Caco-2 (cell line): Measurements from ENCODE around the gene ATP2C2. TPM values are rescaled to one million over a fixed set of nuclear protein-coding genes. Genes with fewer than 3 reads are reported as not detected.

ENCODE experiments used
- BruUV-seq: library from RNA; stranded (reverse); fragments of 400-500 nt; replicated peaks from 2 replicates; lab custom pipeline; 2021; lab: Mats Ljungman, UMichigan
- CTCF ChIA-PET: fragments of 300-600 bp; sonication (Branson Sonifier 250); formaldehyde crosslinking; loops from one replicate; lab custom pipeline; 2022; ENCODE audit warnings: antibody characterized with exemption; lab: Charles Lee
- POLR2A ChIA-PET: fragments of 300-600 bp; sonication (Branson Sonifier 250); formaldehyde crosslinking; loops from one replicate; lab custom pipeline; 2022; ENCODE audit warnings: antibody characterized with exemption; lab: Charles Lee
- DNase-seq, 2 experiments: peaks; one replicate each; pipeline versions ENCODE4 v3.0.0 to v3.0.0-alpha.2; 2020 to 2022
- H3K27me3 ChIP-seq: replicated peaks from 2 replicates; pipeline ENCODE4 v1.6.0; 2011; ENCODE audit warnings: low read length; ENCODE audit not compliant: control insufficient read depth, insufficient read depth
- H3K36me3 ChIP-seq: 2 replicates; pipeline ENCODE4 v1.5.1; 2011; ENCODE audit warnings: low read length; ENCODE audit not compliant: control insufficient read depth, insufficient read depth
- H3K4me1 ChIP-seq: fragments of 250-450 bp; sonication (Bioruptor Pico); 2 replicates; pipeline ENCODE4 v1.5.1; 2020; ENCODE audit warnings: mild to moderate bottlenecking
- H3K4me3 ChIP-seq: 2 replicates; pipeline ENCODE4 v1.5.1; 2011; ENCODE audit warnings: low read depth, mild to moderate bottlenecking, control low read depth, low read length
- H3K9me3 ChIP-seq: fragments of 250-450 bp; sonication (Bioruptor Pico); 2 replicates; pipeline ENCODE4 v1.5.1; 2020; ENCODE audit warnings: mild to moderate bottlenecking, moderate library complexity
- H3K27ac Mint-ChIP-seq: one replicate; pipeline ENCODE4 v1.8.0; 2022; ENCODE audit warnings: mixed read lengths; ENCODE audit not compliant: unreplicated experiment
- H3K27me3 Mint-ChIP-seq: one replicate; pipeline ENCODE4 v1.8.0; 2022; ENCODE audit warnings: mixed read lengths; ENCODE audit not compliant: insufficient read depth, unreplicated experiment
- H3K36me3 Mint-ChIP-seq: one replicate; pipeline ENCODE4 v1.8.0; 2022; ENCODE audit warnings: mild to moderate bottlenecking, mixed read lengths; ENCODE audit not compliant: insufficient read depth, unreplicated experiment
- H3K4me1 Mint-ChIP-seq: one replicate; pipeline ENCODE4 v1.8.0; 2022; ENCODE audit warnings: low read depth, mixed read lengths; ENCODE audit not compliant: unreplicated experiment
- H3K4me3 Mint-ChIP-seq: one replicate; pipeline ENCODE4 v1.8.0; 2022; ENCODE audit warnings: mild to moderate bottlenecking, moderate library complexity, mixed read lengths; ENCODE audit not compliant: unreplicated experiment
- H3K9me3 Mint-ChIP-seq: one replicate; pipeline ENCODE4 v1.8.0; 2022; ENCODE audit warnings: mixed read lengths; ENCODE audit not compliant: unreplicated experiment
- CTCF ChIP-seq, 2 experiments: fragments of 200-600 bp in 1 of 2; IDR thresholded peaks; 1 replicate in 1 of 2; 2 replicates in 1 of 2; pipeline versions ENCODE4 v1.5.1 to v1.8.0; 2011 to 2022; ENCODE audit warnings: antibody characterized with exemption in 1 of 2, control low read depth in 1 of 2, inconsistent platforms in 1 of 2, low read depth in 1 of 2, low read length in 1 of 2, mild to moderate bottlenecking in 1 of 2, moderate library complexity in 1 of 2; ENCODE audit not compliant: insufficient read depth in 1 of 2, severe bottlenecking in 1 of 2, unreplicated experiment in 1 of 2
- intact Hi-C: fragments of 100-400 bp; cut with micrococcal nuclease; formaldehyde crosslinking; loops from one replicate; pipeline ENCODE4 v1.10.0; 2022; ENCODE audit not compliant: unreplicated experiment
- total RNA-seq: library from RNA; stranded (reverse); gene quantifications from 2 replicates; pipeline ENCODE4 v1.2.3, GENCODE V29; 2022

ATP2C2 gene
- total RNA-seq, 1 experiment from 2014 or later = 47.0 TPM

DNA sequence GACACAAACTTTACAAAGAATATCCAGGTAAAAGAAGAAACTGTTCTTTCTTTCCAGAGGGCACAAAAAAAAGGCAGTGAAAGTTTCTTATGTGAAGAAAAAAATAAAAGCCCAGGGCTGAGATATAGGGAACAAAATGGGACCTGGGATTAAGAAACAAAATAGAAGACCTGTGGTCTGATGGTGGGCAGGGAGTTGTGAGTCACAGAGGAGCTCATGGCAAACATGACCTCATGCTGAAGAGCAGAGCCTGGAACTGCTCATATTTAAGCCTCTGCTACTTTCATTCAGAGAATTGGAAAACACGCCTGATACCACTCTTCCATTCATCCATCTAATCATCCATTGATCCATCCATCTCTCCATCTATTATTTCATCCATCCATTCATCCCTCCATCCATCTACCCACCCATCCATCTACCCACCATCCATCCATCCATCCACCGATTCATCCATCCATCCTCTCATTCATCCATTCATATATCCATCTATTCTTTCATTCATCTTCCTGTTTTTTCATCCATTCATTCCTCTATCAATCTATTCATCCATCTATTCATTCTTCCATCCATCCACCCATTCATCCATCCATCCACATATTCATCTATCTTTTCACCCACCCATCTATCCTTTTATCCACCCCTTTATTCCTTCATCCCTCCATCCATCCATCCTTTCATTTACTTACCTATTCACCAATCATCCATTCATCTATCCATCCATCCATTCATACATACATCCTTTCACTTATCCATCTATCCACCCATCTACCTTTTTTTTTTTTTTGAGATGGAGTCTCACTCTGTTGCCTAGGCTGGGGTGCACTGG is 43.7 kb upstream of the ATP2C2 start:
- Histone ChIP-seq H3K4me3 (no peak overlapping the region), H3K4me1 (no peaks in the 10 kb centered on the region), H3K27me3 (no peaks in the 10 kb centered on the region; the same call in 1 of the 2 replicates), H3K9me3 (no peaks in the 10 kb centered on the region; the same call in 1 of the 2 replicates), H3K36me3 (no peaks in the 10 kb centered on the region)
- Mint-ChIP-seq H3K4me3 (no peak overlapping the region), H3K36me3 (no peaks in the 10 kb centered on the region), H3K27me3 (no peaks in the 10 kb centered on the region), H3K4me1 (no peaks in the 10 kb centered on the region), H3K27ac (no peak overlapping the region), H3K9me3 (no peaks in the 10 kb centered on the region)
- CTCF ChIA-PET = no interaction called here
- intact Hi-C loops = no loop called here
- POLR2A ChIA-PET = no interaction called here
- no peak for DNase-seq
- BruUV-seq = no TSS peak
- no peak for TF ChIP-seq CTCF (IDR thresholded peaks at IDR 0.05; ENCODE audit: insufficient read depth in 1 of 2, low read depth in 1 of 2, low read length in 1 of 2, severe bottlenecking in 1 of 2, unreplicated experiment in 1 of 2)

DNA sequence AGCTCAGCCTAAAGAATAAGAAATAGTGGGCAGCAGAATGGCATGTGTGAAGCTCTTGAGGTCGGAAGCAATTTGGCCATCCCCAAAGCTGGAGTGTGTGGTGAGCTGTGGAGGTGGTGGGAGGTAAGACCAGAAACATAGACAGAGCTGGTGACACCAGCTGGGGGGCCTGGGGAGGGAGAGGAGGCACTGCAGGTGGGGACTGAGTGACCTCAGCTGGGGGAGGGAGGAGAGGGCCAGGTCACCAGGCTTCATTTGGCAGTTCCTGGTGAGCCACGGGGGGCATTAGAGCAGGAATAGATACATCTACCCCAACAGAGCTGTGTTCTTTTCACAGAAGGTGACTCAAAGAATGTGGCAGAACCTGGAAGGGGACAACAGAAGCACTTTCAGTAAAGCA is 41.8 kb upstream of the ATP2C2 start:
- H3K27ac Mint-ChIP-seq = no peak overlapping the region
- BruUV-seq = no TSS peak
- H3K9me3 Mint-ChIP-seq = no peaks in the 10 kb centered on the region
- TF ChIP-seq CTCF (IDR thresholded peaks at IDR 0.05; ENCODE audit: insufficient read depth in 1 of 2, low read depth in 1 of 2, low read length in 1 of 2, severe bottlenecking in 1 of 2, unreplicated experiment in 1 of 2) = no peak
- no peak overlapping the region for H3K4me3 ChIP-seq
- H3K4me1 Mint-ChIP-seq = no peaks in the 10 kb centered on the region
- H3K27me3 Mint-ChIP-seq = no peaks in the 10 kb centered on the region
- H3K4me1 ChIP-seq = no peaks in the 10 kb centered on the region
- no peaks in the 10 kb centered on the region for H3K36me3 Mint-ChIP-seq
- H3K9me3 ChIP-seq = no peaks in the 10 kb centered on the region; the same call in 1 of the 2 replicates
- intact Hi-C loops = no loop called here
- H3K4me3 Mint-ChIP-seq = no peak overlapping the region
- no peaks in the 10 kb centered on the region for H3K36me3 ChIP-seq
- no peak for DNase-seq
- CTCF ChIA-PET = interaction anchor here (0.8 kb wide), 1 partner anchor 37 kb away, joined by 3 read pairs; no protein-coding TSS in a partner anchor
- no peaks in the 10 kb centered on the region; the same call in 1 of the 2 replicates for H3K27me3 ChIP-seq
- POLR2A ChIA-PET = no interaction called here

DNA sequence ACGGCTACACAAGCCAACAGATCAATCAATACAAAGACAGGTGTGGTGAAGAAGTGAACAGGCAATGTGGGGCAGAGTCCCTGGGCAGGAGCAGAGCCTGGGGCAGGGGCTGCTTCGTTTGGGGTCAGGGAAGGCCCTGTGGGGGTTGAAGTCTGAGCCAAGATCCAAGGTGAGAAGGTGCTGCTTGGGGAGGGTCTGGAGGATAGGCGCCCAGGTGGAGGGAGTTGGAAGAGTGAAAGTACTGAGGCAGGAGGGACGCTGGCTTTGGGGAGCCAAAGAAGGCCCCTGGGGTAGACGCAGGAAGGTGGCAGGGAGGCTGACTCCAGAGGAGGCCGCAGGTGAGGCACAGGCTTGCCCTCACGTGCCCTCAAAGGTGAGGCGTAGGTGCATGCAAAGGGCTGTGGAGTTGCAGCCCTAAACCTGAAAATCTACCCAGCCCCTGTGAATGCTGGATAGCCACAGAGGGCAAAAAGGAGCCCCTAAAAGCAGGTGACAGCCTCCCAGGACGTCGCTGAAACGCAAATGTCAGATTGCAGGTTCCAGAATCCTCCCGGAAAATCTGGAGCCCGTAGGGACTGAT is 40.3 kb upstream of the ATP2C2 start:
- Histone ChIP-seq H3K9me3 (no peaks in the 10 kb centered on the region; the same call in 1 of the 2 replicates), H3K27me3 (no peaks in the 10 kb centered on the region; the same call in 1 of the 2 replicates), H3K36me3 (no peaks in the 10 kb centered on the region), H3K4me3 (no peak overlapping the region), H3K4me1 (no peaks in the 10 kb centered on the region)
- no peak for TF ChIP-seq CTCF (IDR thresholded peaks at IDR 0.05; ENCODE audit: insufficient read depth in 1 of 2, low read depth in 1 of 2, low read length in 1 of 2, severe bottlenecking in 1 of 2, unreplicated experiment in 1 of 2)
- no peaks in the 10 kb centered on the region for H3K27me3 Mint-ChIP-seq
- H3K9me3 Mint-ChIP-seq = no peaks in the 10 kb centered on the region
- no peak for DNase-seq
- no TSS peak for BruUV-seq
- ChIA-PET CTCF (no interaction called here), POLR2A (no interaction called here)
- no peak overlapping the region for H3K4me3 Mint-ChIP-seq
- no peak overlapping the region for H3K27ac Mint-ChIP-seq
- intact Hi-C loops = no loop called here
- no peaks in the 10 kb centered on the region for H3K4me1 Mint-ChIP-seq
- H3K36me3 Mint-ChIP-seq = no peaks in the 10 kb centered on the region
